Tibial nerve (tissue), 4 donors: ENCODE measurements around the gene AUTS2.

ENCODE experiments used
- CTCF ChIP-seq, 5 experiments: fragments of 200-600 bp in 3 of 5; fragments of 450-650 bp in 2 of 5; sonication (generic) in 3 of 5; IDR thresholded peaks; one replicate each; pipeline ENCODE4 v1.5.1; 2016 to 2019; ENCODE audit warnings: antibody characterized with exemption in 5 of 5, mild to moderate bottlenecking in 3 of 5, moderate library complexity in 2 of 5
- EP300 ChIP-seq, 2 donors: sonication (generic); formaldehyde crosslinking; IDR thresholded peaks; one replicate each; pipeline ENCODE4 v1.6.1; 2017; ENCODE audit warnings: antibody characterized with exemption in 2 of 2, mild to moderate bottlenecking in 1 of 2
- POLR2A ChIP-seq, 2 donors: fragments of 450-650 bp; IDR thresholded peaks; one replicate each; pipeline ENCODE4 v1.6.1; 2017; ENCODE audit warnings: antibody characterized with exemption in 2 of 2, mild to moderate bottlenecking in 2 of 2, moderate library complexity in 2 of 2

- TF ChIP-seq CTCF (IDR thresholded peaks at IDR 0.05) (no peak), POLR2A (IDR thresholded peaks at IDR 0.05) (no peak), EP300 (IDR thresholded peaks at IDR 0.05) (no peak)
Measured at GRCh38 chr7:70495033-70495376, 896.7 kb downstream of the AUTS2 start.
